Measurements from ENCODE around the gene AIFM2. TPM values are rescaled to one million over a fixed set of nuclear protein-coding genes. Genes with fewer than 3 reads are reported as not detected.

AIFM2 gene
- total RNA-seq, 4 donors from 2014 or later: 22.0 to 38.3 (median 31.1) TPM

DNA sequence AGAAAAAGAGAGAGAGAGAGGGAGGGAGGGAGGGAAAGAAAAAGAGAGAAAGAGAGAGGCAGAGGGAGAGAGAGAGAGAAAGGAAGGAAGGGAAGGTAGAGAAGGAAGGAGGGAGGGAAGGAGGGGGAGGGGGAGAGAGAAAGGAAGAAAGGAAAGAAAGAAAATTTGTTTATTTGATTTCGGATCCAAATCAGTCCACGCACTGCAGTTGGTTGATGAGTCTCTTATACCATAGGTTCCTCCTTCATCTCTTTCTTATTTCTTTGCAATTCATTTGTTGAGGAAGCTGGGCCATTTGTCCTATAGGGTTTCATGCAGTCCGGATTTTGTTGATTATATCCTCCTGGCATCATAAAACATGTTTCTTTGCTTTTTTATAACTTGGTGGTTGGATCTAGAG, 34.4 kb downstream of the AIFM2 start:
- intact Hi-C loops (cut with DNase I): no loop called here
- Histone ChIP-seq H3K27me3 (no peaks in the 10 kb centered on the region), H3K4me3 (replicated peaks in 1 of 3) (no peak overlapping the region), H3K36me3 (peaks cover 0 to 7% of the 10 kb centered on the region in 2 donors), H3K4me1 (no peaks in the 10 kb centered on the region), H3K9me3 (no peaks in the 10 kb centered on the region), H3K27ac (no peak overlapping the region)
- WGBS, 2 donors: 91 to 97% methylated on average over 3 of the region's 3 CpGs
- TF ChIP-seq, protein P1, sequence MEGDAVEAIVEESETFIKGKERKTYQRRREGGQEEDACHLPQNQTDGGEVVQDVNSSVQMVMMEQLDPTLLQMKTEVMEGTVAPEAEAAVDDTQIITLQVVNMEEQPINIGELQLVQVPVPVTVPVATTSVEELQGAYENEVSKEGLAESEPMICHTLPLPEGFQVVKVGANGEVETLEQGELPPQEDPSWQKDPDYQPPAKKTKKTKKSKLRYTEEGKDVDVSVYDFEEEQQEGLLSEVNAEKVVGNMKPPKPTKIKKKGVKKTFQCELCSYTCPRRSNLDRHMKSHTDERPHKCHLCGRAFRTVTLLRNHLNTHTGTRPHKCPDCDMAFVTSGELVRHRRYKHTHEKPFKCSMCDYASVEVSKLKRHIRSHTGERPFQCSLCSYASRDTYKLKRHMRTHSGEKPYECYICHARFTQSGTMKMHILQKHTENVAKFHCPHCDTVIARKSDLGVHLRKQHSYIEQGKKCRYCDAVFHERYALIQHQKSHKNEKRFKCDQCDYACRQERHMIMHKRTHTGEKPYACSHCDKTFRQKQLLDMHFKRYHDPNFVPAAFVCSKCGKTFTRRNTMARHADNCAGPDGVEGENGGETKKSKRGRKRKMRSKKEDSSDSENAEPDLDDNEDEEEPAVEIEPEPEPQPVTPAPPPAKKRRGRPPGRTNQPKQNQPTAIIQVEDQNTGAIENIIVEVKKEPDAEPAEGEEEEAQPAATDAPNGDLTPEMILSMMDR (IDR thresholded peaks at IDR 0.05): no peak
- no peak for TF ChIP-seq POLR2A (IDR thresholded peaks at IDR 0.05)
- DNase-seq: no peak

- no peak overlapping the region for H3K27ac ChIP-seq
- no peaks in the 10 kb centered on the region for H3K4me1 ChIP-seq
- H3K4me3 ChIP-seq (replicated peaks in 1 of 3): no peak overlapping the region
- no peak for TF ChIP-seq POLR2A (IDR thresholded peaks at IDR 0.05)
- TF ChIP-seq, protein P1 (IDR thresholded peaks at IDR 0.05): no peak
- intact Hi-C loops (cut with DNase I): no loop called here
- no peak for DNase-seq
- H3K9me3 ChIP-seq: no peaks in the 10 kb centered on the region
- no peaks in the 10 kb centered on the region for H3K27me3 ChIP-seq
- H3K36me3 ChIP-seq: peaks cover 0 to 7% of the 10 kb centered on the region in 2 donors
Measured at GRCh38 chr10:70097459-70097858, 35.2 kb downstream of the AIFM2 start.

GRCh38 chr10:70096705-70097420, 35.8 kb downstream of the AIFM2 start:
- no peaks in the 10 kb centered on the region for H3K4me1 ChIP-seq

DNA sequence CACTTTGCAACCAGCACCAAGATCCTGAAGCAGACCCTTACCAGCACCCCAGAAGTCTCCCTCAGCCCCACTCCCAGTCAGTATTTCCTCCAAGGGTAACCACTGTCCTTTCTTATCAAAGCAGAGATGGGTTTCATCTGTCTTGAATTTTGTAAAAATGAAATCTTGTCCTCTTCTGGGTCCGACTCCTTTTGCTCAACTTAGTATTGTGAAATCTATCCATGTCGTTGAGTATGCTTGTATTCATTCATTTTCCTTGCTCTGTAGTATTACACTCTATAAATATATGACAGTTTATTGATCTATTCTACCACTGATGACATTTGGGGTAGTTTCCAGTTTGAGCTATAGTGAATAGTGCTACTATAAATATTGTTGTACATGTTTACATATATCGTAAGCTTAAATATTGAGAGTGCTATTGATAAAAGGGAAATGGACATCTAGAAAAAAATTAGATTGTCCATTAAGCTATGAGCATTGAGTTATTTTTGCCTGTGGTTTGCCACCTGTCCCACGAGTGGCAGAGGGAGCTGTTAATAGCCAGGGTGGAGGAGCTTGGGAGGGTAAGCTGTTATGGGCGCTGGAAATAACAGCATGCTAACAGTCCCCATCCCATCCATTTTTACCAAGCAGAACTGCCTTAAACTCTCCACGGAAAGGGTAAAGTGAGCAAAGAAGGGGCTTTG, 36.5 kb downstream of the AIFM2 start:
- Histone ChIP-seq H3K27ac (no peak overlapping the region), H3K27me3 (no peaks in the 10 kb centered on the region), H3K4me3 (replicated peaks in 1 of 3) (no peak overlapping the region), H3K4me1 (no peaks in the 10 kb centered on the region), H3K36me3 (peaks cover 0 to 7% of the 10 kb centered on the region in 2 donors), H3K9me3 (no peaks in the 10 kb centered on the region)
- intact Hi-C loops (cut with DNase I): no loop called here
- 90 to 91% methylated on average over 6 of the region's 6 CpGs for WGBS, 2 donors
- no peak for DNase-seq
- TF ChIP-seq, protein P1 (IDR thresholded peaks at IDR 0.05): no peak
- TF ChIP-seq POLR2A (IDR thresholded peaks at IDR 0.05): no peak

More at GRCh38 chr10:70096705-70097420, 35.8 kb downstream of the AIFM2 start:
- WGBS, 2 donors: 97 to 98% methylated on average over 5 of the region's 5 CpGs
- H3K27ac ChIP-seq: no peak overlapping the region
- peaks cover 0 to 7% of the 10 kb centered on the region in 2 donors for H3K36me3 ChIP-seq
- DNase-seq: no peak
- H3K9me3 ChIP-seq: no peaks in the 10 kb centered on the region
- H3K4me3 ChIP-seq (replicated peaks in 1 of 3): no peak overlapping the region
- TF ChIP-seq, protein P1 (IDR thresholded peaks at IDR 0.05): no peak
- no peak for TF ChIP-seq POLR2A (IDR thresholded peaks at IDR 0.05)
- intact Hi-C loops (cut with DNase I): no loop called here
- no peaks in the 10 kb centered on the region for H3K27me3 ChIP-seq

DNA sequence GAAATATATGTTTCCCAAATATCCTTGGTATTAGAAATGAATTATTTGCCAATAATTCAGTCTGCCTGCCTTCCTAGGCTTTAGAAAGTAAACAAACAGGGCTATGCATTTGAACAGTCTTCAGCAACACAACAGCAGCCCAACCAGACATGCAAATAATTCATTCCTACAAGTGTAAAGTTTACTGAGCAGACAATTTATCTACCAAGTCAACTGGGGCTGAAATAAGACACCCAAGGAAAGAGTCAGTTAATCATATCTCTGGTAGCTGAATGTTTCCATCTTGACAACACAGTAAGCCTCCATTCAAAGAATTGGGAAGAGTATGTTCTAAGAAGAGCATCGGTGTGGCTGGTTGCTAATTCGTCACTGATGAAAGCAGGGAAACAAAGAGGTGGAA, 38.4 kb downstream of the AIFM2 start:
- Histone ChIP-seq H3K36me3 (peaks cover 0 to 5% of the 10 kb centered on the region in 2 donors), H3K27ac (no peak overlapping the region), H3K9me3 (no peaks in the 10 kb centered on the region), H3K4me1 (no peaks in the 10 kb centered on the region), H3K27me3 (no peaks in the 10 kb centered on the region), H3K4me3 (replicated peaks in 1 of 3) (no peak overlapping the region)
- DNase-seq: no peak
- WGBS, 2 donors: 90 to 92% methylated on average over 2 of the region's 2 CpGs
- intact Hi-C loops (cut with DNase I): no loop called here
- TF ChIP-seq, protein P1 (IDR thresholded peaks at IDR 0.05): no peak
- TF ChIP-seq POLR2A (IDR thresholded peaks at IDR 0.05): no peak

All from thyroid gland (tissue), 4 donors.